GM19023 (cell line): ENCODE results near the gene ZNF180.
A peak's percentile ranks its signal among the peaks of the same experiment; 100 is the strongest.
"Not testable (repeated sequence)": the region's sequence is repeated elsewhere in the genome, so short reads cannot be mapped to it uniquely, and the experiment has no call there.

Experiments used
- ATAC-seq: cut with Tn5 transposase; IDR thresholded peaks from one replicate; pipeline ENCODE4 v1.9.1; 2021; ENCODE audit warnings: mild to moderate bottlenecking, moderate library complexity; ENCODE audit not compliant: unreplicated experiment

Gene ZNF180

DNA sequence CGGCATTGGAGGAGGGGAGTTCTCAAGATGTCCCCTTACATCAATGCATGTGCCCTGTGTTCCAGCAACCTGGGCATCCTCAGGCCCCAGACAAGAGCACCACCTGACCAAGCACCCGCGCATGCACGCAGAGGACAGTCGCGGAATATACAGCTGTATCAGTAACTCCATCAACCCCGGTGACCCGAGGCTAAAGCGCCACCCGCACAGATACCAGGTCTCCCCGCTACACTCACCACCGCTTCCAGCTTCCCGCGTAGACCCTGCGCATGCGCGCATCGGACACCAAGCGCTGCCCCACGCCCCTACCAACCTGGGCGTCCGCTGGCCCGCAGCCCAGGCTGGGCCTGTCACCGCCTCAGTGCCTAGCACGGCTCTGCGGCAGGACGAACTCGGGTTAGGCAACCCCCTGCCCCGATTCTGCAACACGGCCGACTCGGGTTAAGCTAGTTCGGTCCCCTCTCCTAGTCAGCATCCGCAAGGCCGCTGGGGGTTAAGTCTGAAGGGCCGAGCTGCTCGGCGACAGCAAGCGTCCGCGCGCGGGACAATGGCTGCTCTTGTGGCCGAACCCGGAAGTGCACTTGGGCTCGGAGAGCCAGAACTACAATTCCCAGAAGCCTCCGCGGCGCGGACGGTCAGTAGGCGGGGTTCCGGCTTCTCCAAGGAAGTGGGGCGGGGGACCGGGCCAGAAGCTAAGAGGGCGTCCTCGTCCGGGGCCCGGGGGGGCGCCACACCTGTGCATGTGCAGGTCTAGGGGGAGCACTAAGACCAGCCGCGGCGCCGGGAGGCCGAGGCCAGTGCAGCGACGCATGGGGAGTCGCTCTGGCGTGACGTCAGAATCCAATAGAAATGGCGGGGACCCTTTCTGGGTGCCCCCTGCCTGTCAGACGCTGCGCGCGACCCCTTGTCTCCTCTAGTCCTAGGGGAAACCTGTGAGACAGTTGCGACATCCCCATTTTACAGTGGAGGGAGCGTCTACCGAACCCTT is at the start of gene ZNF180:
TSS of gene ZNF180 (minus strand) at position 561 of the 988 bp plus-strand sequence. CDS start 3,188 bp downstream, outside the sequence.
- peak; percentile 84 for ATAC-seq

DNA sequence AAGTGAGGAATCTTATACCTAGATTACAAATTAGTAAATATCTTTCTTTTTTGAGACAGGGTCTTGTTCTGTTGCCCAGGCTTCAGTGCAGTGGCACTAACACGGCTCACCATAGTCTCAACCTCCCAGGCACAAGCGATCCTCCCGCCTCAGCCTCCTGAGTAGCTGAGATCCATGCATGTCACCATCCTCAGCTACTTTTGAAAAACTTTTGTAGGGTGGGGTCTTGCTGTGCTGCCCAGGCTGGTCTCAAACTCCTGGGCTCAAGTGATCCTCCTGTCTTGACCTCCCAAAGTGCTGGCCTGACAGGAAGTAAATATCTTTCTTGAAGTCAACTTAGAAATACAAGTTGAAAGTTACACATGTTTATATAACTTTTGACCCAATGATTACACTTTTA is 49.2 kb upstream of the ZNF180 start:
- ATAC-seq: no peak

GRCh38 chr19:44548736-44549135 is 48.4 kb upstream of the ZNF180 start:
- no peak for ATAC-seq

GRCh38 chr19:44544031-44544430 is 43.7 kb upstream of the ZNF180 start:
- ATAC-seq: no peak

DNA sequence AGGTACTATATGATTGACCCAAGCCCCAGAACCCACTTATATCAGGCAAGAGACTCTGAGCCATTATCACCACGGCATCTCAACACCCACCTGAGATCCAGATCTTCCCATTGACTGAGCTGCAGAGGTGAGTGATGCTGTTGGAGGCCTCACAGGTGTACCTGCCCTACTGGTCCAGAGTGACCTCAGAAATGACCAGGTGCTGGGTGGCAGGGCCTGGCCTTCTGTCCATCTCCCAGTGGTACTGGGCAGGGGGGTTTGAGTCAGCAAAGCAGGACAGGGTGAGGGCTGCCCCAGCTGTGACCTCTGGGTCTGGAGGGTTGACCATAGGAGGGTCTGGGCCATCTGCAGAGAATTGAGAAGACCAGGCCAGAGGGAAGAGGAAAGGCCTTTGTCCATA is 42.3 kb upstream of the ZNF180 start:
- ATAC-seq: no peak

DNA sequence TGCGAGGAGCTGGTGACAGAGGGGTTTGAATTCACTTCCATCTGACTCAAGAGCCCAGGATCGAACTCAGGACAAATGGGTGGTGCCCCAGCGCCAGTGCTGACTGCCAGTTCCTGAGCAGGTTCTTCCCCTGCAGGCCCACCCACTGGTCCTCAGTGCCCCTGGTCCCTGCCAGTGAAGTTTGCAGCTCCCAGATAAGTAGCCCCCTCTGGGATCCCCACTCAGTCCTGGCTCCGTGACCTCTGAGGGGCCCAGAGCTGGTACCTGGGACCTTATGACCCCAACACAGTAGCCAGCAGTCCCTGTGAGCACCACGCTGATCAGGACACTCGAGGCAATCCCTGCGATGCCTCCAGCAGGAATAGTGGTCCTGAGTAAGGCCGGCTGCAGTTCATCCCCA is 40.4 kb upstream of the ZNF180 start:
- ATAC-seq: no peak

DNA sequence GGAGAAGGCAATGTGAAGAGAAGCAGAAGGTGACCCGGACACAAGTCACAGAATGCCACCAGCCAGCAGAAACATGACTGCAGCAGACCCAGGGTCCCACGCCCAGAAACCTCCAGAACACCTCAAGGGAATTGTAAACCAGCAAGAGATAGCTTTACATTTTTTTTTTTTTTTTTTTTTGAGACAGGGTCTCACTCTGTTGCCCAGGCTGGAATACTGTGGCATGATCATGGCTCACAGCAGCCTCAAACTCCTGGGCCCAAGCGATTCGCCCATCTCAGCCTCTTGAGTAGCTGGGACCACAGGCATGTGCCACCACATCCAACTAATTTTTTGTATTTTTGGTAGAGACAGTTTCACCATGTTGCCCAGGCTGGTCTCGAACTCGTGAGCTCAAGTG is 39.7 kb upstream of the ZNF180 start:
- ATAC-seq: no peak

- ATAC-seq: no peak
Observed at GRCh38 chr19:44539236-44539826, 39.0 kb upstream of the ZNF180 start.

GRCh38 chr19:44535361-44535760 is 35.0 kb upstream of the ZNF180 start:
- not testable (repeated sequence) for ATAC-seq

DNA sequence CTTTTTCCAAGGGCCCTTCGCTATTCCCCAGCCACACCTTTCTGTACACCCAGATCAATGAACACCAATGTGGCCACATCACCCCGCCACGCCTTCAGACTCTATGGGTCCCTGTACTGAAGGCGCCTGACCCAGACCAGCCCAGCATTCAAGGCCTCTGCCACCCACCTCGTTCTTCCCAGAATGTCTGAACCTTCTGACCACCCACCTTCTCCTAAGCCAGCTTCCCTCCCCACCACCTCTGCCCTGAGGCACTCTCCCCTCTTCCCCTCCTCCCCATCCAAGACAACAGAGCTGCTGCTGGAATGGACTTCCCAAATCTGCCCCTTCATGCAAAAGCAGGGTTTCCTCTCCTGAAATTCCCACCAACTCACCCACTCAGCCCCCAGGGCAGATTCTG is 32.5 kb upstream of the ZNF180 start:
- no peak for ATAC-seq

DNA sequence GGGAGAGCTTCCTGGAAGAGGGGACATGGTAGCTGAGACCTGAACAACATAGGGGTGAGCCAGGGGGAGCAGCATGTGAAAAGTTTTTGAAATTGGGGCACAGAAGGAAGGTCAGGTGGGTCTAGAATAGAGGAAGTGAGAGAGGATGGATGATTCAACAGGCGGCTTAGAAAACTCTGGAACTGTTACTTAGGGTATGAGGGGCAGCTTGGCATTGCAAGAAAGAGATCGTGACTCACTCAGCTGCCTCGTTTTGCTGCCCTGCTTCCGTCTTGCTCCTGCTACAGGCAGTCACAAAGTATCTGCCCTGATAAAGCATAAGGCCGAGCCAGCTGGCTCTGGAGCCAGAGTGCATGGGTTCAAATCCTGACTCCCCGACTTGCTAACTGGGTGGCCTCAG is 30.5 kb upstream of the ZNF180 start:
- ATAC-seq: no peak

GRCh38 chr19:44529536-44529935 is 29.2 kb upstream of the ZNF180 start, which contains the start of gene CEACAM20:
Gene CEACAM20 (minus strand): TSS chr19:44529675. CDS start chr19:44529509, 166 bp downstream.
- no peak for ATAC-seq

DNA sequence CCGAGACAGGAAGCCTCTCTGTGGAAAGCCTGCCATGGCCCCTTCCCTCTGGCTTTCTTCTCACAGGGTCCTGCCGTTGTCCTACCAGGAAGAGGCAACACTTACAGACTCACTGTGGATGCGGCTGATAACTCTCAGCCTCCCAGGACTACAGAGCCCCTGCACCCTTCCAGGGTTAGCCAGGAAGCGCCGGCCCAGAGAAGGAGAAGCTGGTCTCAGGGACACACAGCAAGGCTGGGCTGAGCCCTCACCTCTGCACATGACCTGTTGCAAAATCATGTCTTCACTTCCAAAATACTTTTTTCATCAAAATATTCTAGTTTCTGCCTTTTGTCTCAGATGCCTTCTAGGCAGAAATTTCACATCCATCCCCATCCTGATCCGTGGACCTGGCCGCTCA is 27.2 kb upstream of the ZNF180 start:
- ATAC-seq: no peak

DNA sequence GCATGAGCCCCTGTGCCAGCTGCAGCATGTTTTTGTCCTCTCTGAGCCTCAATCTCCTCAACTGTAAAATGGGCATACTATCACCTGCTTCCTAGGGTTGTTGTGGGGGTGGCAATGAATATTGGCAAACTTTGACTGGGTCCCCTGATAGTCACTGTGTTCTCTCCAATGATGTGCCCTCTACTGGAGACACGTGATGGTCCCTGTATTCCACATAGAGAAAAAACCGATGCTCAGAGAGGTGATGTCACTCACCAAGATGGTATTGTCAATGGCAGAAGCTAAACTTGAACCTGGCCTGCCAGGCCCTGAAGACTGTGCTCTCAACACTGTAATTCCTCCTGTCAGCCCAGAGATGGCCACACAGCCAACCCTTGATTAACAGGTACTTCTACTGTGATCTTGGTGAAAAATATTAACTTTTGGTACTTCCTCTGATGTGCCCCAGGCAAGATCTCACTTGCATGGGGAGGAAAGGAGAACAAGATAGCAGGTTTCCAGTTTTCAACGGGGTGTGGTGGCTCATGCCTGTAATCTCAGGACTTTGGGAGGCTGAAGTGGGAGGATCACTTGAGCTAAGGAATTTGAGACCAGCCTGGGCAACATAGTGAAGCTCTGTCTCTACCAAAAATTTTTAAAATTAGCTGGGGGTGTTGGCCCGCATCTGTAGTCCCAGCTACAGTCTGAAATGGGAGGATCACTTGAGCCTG is 25.6 kb upstream of the ZNF180 start:
- ATAC-seq: no peak

GRCh38 chr19:44521370-44521769 is 21.0 kb upstream of the ZNF180 start:
- ATAC-seq: no peak

- ATAC-seq: no peak
Observed at GRCh38 chr19:44517146-44517545, 16.8 kb upstream of the ZNF180 start.

DNA sequence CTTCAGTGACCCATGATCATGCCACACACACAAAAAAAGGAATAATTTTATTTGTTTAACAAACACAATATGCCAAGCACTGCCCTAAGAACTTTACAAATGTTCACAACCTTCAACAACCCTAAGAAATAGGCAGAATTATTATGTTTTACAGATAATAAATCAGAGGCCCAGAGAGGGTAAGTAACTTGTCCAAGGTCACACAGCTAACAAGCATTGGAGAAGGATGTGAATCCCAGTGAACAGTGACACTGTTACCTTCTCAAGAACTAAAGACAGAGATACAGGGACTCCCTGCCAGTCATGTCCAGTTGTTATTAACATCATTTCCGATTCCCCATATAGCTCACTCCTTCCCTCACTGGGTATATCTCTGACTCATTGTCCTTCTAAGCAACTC is 15.6 kb upstream of the ZNF180 start:
- ATAC-seq: no peak

DNA sequence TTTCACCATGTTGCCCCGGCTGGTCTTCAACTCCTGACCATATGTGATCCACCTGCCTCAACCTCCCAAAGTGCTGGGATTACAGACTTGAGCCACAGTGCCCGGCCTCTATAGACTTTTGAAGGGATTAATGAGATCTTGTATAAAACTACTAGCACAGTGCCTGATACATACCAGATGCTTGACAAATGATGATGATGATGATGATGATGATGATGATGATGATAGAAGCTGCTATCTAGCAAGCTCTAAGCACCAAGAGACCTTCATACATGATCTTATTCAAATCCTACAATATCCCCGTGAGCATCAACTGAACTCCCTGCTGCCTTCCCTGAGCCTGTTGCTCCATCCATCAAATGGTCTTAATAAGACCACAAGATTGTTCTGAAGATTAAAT is 14.7 kb upstream of the ZNF180 start:
- no peak for ATAC-seq

- no peak for ATAC-seq
Observed at GRCh38 chr19:44512326-44513298, 12.3 kb upstream of the ZNF180 start.

DNA sequence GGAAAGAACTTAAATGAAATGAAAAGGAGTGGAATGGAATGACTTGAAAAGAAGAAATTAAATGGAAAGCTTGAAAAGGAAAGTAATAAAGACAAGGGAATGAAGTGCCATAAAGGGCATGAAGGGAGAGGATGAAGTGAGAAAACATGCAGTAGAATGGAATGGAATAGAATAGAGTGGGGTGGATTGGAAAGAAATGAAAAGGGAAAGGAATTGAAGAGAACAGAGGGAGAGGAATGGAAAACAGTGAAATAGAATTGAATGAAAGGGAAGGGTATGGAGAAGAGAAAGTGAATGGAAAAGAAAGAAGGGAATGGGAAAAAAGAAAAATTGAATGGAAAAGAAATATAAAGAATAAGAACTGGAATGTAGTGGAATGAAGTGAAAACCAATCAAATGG is 9.2 kb upstream of the ZNF180 start:
- no peak for ATAC-seq
